Stimulated activated CD4-positive, alpha-beta T cell treated with anti-CD3 and anti-CD28 coated beads, TNF-alpha, amount 100 ng/mL, for 48 hours (primary cell): ENCODE results near the gene DRAP1.
"Not testable (repeated sequence)": the region's sequence is repeated elsewhere in the genome, so short reads cannot be mapped to it uniquely, and the experiment has no call there.

Experiments
- DNase-seq, 3 donors: peaks; one replicate each; pipeline ENCODE4 v3.0.0-alpha.2; 2020; ENCODE audit warnings: low read depth in 3 of 3

Gene DRAP1

DNA sequence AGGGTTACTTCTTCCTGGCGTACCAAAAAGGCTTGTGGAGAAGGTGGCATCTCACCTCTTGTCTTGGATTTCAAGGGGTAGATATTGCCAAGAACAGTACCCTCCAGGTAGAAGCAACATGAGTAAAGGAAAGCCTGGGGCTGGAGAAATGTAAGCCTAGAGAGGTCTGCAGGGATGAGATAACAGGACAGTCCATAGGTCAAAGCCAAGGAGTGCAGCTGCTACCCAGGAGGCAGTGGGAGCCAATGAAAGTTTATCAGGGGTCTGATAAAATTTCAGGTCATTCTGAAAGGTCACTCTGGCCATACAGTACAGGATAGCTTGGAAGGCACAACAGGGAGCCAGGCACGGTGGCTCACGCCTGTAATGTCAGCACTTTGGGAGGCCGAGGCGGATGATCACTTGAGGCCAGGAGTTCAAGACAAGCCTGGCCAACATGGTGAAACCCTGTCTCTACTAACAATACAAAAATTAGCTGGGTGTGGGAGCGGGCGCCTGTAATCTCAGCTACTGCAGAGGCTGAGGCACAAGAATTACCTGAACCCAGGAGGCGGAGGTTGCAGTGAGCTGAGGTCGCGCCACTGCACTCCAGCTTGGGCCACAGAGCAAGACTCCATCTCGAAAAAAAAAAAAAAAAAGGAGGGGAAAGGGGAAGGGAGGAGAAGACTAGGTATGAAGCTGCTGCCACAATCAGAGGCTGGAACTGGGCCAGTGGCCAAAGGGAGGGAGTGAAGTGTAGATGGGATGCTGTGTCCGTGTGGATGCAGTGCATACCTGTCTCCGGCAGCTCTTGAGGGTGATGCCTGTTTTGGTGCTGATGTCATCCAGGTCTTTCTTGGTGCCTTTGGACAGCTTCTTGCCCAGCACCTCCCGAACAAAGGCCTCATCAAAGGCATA is 32.2 kb upstream of the DRAP1 start:
- no peak for DNase-seq

DNA sequence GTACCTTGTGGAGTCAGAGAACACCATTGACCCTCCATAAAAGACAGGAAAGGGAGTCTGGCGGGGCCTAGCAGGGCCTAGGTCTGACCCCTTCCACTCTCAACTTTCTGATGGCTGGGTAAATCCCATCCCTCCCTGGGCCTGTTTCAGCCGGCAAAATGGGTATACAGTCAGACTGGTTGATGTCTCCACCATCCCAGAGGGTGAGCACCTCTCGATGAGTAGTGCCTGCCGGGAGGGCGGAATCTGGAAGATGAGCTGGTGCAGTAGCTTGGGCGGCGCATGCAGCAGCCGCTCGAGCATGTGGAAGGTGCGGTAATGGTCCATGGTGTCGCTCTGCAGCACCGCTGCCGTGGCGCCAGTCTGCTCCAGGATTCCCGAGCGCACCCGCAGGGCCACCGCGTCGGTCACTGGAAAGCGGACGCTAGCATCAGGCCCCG is 31.5 kb upstream of the DRAP1 start:
- no peak for DNase-seq

DNA sequence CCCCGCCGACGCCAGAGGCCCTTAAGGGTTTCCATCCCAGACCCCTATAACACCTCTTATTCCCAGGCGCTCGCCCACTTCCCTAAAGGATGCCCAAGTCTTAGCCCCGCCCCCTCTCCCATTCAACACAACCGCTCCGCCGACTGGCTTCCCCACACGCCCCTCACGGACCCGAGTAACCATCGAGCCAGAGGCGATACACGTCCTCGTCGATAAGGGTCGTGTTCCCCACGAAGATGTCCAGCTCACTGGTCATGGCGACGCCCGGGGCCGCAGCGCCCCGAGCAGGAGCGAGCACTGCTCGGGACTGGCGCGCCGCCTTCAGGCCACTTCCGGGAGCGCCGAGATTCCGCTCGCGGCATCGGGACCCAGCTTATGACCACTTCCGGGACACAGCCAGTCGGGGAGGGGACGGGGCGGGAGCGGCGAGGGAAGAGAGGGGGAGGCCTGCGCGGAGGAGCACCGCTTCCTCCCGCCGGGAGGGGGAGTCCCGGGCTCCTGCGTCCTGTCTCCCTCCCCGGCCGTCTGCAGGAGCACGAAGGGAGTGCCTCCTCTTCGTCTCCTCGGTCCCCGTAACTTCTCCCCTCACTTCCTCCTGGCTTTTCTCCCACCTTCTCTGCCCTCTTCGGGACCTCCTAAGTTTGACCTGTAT is 30.9 kb upstream of the DRAP1 start, which contains the start of gene FIBP:
FIBP (minus strand) TSS at position 309 of the 652 bp plus-strand sequence; CDS start at position 256, 53 bp downstream.
- peak; percentile 94 to 95 (median 94) for DNase-seq

DNA sequence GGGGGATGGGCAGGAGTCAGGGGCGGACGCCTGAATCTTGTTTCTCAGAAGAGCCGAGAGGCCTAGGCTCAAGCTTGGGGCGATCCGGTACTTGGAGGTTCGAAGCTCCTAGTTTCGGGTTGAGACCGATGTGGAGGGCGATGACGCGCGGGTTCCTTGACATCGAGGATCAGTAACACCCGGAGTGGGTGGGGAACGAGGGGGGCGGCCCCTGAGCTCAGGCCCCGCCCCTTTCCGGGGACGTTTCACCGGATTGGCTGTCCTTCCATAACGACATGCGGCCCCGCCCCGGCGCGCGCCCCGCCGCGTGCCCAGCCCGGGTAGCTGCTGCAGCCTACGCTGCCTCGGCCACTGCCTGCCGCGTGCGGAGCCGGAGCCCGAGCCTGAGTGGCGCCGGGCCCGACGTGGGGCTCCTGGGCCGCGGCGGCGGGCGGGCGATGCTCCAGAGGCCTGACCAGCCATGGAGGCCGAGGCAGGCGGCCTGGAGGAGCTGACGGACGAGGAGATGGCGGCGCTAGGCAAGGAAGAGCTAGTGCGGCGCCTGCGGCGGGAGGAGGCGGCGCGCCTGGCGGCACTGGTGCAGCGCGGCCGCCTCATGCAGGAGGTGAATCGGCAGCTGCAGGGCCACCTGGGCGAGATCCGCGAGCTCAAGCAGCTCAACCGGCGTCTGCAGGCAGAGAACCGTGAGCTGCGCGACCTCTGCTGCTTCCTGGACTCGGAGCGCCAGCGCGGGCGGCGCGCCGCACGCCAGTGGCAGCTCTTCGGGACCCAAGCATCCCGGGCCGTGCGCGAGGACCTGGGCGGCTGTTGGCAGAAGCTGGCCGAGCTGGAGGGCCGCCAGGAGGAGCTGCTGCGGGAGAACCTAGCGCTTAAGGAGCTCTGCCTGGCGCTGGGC is 28.7 kb upstream of the DRAP1 start, which contains the start of gene CCDC85B:
CCDC85B (plus strand) TSS at position 350 of the 895 bp plus-strand sequence; CDS start at position 461, 111 bp downstream.
- peak; percentile 97 to 98 (median 97) for DNase-seq

DNA sequence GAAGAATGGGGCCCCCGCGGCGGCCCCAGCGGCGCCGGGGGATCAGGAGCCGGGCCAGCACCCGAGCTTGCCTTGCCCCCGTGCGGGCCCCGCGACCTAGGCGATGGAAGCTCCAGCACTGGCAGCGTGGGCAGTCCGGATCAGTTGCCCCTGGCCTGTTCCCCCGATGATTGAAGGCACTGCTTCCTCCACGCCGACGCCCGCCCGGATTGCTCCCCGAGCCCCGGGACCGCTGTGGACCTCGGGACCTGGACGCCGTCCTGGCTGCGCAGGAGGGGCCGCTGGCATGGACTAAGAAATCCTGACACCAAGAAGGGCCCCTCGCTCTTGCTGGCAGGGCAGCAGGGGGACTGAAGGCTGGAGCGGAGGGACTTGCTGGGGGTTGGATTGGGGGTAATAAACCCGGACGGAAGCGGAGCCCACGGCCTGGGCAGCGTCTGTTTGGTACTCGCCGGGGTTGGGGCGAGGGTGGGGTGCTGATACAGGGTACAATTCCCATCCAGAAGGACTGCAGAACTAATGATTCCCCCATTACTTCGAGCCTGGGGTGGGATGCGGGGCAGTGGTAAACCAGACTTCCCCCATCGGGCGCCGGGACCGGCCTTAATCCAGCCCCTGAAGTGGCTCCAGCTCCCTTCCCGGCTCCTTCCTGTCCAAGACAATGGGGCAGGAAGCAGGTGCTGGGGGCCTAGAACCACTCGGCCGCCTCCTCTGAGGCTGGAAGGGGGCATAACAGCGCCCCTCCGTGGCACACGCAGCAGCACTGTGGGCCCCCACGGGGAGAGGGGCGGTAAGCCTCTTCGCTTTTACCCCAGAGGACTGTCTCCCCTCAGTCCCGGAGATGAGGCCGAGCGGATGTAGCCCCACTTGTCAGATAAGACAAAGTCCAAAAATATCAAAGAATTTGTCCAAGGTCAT is 27.7 kb upstream of the DRAP1 start:
- no peak for DNase-seq

GRCh38 chr11:65892137-65892540 is 27.1 kb upstream of the DRAP1 start:
- DNase-seq = not testable (repeated sequence)

GRCh38 chr11:65892661-65893317 is 26.4 kb upstream of the DRAP1 start:
- DNase-seq = no peak

- DNase-seq = no peak
These were observed 25.1 kb upstream of the DRAP1 start for GRCh38 chr11:65894034-65894591.

- DNase-seq = no peak
These were observed 23.7 kb upstream of the DRAP1 start for GRCh38 chr11:65895482-65895981.

DNA sequence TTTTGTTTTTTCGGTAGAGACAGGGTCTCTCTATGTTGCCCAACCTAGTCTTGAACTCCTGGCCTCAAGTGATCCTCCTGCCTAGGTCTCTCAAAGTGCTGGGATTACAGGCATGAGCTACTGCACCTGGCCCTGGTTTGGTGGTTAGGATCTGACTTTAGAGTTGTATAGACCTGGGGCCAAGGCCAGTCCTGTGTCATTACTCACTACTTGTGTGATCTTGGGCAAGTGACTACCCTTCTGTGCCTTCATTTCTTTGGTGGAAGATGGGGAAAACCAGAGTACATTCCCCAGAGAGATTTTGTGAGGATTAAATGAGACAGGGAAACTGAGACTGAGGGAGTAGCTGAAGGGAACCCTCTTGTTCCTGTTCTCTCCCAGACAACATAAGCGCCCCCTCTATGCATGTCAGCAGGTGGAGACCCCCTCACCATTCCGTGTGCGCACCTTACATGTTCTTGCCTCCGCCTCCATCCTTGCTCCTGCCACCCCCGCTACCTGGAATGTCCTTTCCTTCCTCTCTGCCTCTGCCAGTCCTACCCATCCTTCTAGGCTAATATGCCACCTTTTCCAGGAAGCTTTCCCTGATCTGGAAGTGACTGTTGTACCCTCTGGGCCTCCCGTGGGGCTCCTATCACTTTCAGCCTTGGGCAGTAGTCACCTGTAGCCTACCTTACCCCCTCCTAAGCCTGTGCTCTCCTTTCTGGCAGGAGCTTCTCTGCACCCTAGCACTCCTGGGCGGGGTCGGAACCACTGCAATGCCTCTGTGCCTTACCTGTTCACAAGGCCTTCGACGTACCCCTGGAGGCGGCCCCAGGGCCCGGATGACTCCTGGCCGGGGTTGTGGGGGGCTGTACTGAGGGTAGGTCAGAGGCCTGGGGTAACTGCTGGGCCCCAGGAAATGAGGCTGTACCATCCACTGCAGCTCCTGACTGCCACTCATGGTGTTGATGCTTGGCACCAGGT is 22.9 kb upstream of the DRAP1 start:
- DNase-seq = no peak

GRCh38 chr11:65897020-65897471 is 22.2 kb upstream of the DRAP1 start:
- DNase-seq = no peak

DNA sequence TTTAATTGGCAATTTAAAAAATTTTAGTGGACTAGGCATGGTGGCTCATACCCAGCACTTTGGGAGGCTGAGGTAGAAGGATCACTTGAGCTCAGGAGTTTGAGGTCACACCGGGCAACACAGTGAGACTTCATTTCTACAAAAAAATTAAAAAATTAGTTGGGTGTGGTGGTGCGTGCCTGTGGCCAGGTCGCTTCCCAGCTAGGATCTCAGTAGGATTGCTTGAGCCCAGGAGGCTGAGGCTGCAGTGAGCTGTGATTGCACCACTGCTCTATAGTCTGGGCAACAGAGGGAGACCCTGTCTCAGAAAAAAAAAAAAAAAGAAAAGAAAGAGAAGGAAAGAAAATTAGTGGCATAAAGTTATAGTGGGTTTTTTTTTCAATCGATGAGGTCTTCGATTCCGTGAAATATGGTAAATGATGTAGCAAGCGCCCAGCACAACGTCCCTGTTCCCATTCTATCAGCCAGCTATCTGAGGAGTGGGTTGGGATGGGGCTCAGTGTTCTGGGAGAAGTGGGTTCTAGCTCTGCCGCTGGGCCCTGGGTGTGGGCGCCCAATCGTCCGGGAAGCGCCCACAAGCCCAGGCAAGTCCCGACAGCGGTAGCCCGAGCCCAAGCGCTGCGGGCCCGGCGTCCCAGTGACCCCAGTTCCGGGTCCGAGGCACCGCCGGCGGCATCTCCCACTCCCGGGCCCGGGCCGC is 20.4 kb upstream of the DRAP1 start:
- no peak for DNase-seq

DNA sequence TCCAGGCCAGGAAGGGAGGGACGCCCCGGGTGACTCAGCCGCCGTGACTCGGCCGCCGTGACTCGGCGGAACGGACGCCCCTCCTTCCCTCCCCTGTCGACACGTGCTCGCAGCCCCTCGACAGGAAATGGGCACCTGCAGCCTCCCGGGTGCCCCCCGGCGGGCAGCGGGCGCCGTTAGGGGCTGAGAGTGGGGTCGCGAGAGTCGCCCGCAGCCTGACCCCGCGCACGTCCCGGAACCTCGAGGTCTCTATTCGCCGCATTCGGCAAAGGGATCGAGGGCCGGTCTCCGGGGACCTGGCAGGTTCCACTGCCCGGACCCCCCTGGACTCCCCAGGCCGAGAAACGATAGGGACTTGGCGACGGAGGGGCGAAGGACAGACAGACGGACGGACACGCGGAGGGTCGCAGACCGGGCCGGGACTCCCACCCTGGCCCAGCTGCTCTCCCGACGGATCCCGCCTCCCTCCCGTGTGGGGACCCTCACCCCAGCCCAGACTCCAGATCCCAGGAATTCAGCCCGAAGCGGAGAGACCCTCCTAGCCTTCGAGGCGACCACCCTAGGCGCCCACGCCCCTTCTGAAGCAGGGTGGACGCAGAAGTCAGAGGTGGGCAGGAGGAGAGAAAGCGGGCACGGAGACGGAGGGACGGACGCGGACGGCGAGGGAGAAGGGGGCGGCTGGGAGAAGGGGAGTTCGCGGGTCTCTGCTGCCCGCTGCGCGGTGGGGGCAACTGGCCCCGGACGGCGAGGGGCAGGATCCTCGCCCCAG is 19.7 kb upstream of the DRAP1 start:
- peak; percentile 62 to 80 (median 65) for DNase-seq

DNA sequence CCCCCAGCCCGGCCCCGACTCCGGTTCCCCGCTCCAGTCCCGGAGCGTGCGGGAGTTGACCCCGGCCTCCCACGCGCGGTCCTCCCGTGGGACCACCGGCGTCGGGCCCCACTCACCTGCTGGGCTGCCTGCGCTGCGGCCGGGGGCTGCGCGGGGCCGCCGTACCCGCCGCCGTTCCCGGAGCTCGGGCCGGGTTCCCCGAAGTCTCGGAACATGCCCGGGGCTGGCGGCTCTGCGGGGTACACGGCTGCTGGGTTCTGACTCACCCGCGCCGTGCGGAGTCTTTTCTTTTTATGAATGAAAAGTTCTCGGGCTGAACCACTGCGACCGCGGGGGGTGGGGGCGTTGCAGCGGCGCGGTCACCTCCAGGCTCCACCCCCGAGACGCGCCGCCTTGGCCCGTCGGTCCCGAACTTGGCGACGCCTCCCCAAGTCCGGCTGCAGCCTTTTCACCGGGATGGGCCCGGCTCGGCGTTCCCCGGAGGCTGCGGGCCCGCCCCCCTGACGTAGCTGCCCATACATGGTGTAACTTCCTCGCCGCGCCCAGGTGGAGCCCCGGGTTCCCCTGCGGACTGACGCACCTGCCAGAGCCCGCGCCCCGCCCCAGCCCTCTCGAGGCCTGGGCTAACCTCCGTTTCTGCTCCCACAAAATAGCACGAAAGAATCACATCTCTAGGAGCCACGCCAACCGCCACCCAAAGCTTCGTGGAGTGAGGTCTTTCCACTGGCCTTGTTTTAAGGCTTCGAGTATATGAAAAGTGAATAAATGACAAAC is 18.9 kb upstream of the DRAP1 start, which contains the start of gene FOSL1:
FOSL1 (minus strand) TSS at position 264 of the 774 bp plus-strand sequence; CDS start at position 215, 49 bp downstream.
- peak; percentile 92 to 93 (median 92) for DNase-seq

DNA sequence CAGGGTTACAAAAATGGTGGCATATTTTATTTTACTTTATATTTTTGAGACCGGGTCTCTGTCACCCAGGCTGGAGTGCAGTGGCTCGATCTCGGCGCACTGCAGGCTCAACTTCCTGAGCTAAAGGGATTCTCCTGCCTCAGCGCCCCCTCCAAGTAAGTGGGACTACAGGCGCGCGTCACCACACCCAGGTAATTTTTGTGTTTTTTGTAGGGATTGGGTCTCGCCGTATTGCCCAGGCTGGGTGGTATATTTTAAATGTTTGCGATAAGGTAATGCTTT is 18.4 kb upstream of the DRAP1 start:
- no peak for DNase-seq

DNA sequence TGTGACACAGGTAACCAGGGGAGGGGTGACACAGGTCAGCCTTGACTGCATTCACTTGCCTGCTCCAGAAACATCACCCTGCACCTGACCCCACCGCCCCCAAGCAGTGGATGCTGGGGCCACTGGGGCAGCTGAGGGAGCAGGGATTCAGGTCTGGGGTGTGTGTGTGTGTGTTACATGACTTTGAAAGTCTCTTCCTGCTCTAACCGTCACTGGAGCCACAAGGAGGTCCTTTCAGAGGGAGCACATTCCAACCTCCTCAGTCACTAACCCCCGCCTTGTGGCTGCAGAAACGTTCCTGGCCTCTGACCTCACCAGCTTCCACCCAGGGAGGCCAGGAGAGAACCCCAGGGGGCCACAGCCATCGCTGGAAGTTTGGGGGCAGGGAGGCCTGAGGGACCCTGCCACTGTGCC is 16.2 kb upstream of the DRAP1 start:
- no peak for DNase-seq
